Neutrophil (primary cell): ENCODE measurements around the gene CLEC1B.
"Not testable (repeated sequence)": the region's sequence is repeated elsewhere in the genome, so short reads cannot be mapped to it uniquely, and the experiment has no call there.

Experiments
- H3K27ac ChIP-seq: fragments of 200-600 bp; sonication (generic); 2 replicates; pipeline ENCODE4 v1.5.1; 2016; ENCODE audit warnings: mild to moderate bottlenecking, moderate library complexity
- H3K27me3 ChIP-seq: fragments of 200-600 bp; sonication (generic); 2 replicates; pipeline ENCODE4 v1.6.0; 2016; ENCODE audit warnings: mild to moderate bottlenecking
- H3K36me3 ChIP-seq: fragments of 200-600 bp; sonication (generic); 2 replicates; pipeline ENCODE4 v1.5.1; 2017
- H3K4me1 ChIP-seq, 2 experiments: fragments of 200-600 bp in 1 of 2; sonication (generic) in 1 of 2; 1 replicate in 1 of 2; 2 replicates in 1 of 2; pipeline versions ENCODE4 v1.5.1 to v1.6.1; 2013 to 2016; ENCODE audit warnings: low read depth in 1 of 2, low read length in 1 of 2, mild to moderate bottlenecking in 1 of 2, moderate library complexity in 1 of 2; ENCODE audit not compliant: control insufficient read depth in 1 of 2, insufficient read depth in 1 of 2
- H3K4me3 ChIP-seq, 2 experiments: fragments of 200-600 bp in 1 of 2; sonication (generic) in 1 of 2; 1 replicate in 1 of 2; 2 replicates in 1 of 2; pipeline ENCODE4 v1.5.1; 2013 to 2016; ENCODE audit warnings: low read depth in 1 of 2, low read length in 1 of 2, mild to moderate bottlenecking in 1 of 2, moderate library complexity in 1 of 2
- H3K9me3 ChIP-seq: fragments of 200-600 bp; sonication (generic); 2 replicates; pipeline ENCODE4 v1.5.1; 2016
- TF ChIP-seq, protein P1 (sequence below): fragments of 200-600 bp; sonication (generic); IDR thresholded peaks from 2 replicates; pipeline ENCODE4 v1.5.1; 2016; ENCODE audit warnings: antibody characterized with exemption

CLEC1B gene

DNA sequence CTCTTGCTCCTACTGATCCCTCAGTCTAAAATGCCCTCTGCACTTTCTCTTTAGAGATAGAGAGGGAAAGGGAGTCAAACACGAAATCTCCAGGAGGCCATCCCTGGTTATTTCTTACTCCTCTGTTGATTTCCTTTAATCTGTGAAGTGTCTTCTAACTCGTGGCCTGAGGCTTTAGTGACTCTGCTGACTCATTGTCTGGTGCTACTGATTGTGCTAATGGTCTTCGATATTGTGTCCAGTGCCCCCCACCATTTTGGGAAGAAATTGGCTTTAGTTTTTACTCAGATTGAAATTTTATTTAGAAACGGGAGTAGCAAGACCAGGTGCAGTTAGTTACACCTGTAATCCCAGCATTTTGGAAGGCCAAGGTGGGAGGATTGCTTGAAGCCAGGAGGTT lies 32.4 kb upstream of the CLEC1B start:
- H3K4me3 ChIP-seq: peak overlapping the region; percentile 50 to 51
- no peaks in the 10 kb centered on the region for H3K27me3 ChIP-seq
- TF ChIP-seq, protein P1, sequence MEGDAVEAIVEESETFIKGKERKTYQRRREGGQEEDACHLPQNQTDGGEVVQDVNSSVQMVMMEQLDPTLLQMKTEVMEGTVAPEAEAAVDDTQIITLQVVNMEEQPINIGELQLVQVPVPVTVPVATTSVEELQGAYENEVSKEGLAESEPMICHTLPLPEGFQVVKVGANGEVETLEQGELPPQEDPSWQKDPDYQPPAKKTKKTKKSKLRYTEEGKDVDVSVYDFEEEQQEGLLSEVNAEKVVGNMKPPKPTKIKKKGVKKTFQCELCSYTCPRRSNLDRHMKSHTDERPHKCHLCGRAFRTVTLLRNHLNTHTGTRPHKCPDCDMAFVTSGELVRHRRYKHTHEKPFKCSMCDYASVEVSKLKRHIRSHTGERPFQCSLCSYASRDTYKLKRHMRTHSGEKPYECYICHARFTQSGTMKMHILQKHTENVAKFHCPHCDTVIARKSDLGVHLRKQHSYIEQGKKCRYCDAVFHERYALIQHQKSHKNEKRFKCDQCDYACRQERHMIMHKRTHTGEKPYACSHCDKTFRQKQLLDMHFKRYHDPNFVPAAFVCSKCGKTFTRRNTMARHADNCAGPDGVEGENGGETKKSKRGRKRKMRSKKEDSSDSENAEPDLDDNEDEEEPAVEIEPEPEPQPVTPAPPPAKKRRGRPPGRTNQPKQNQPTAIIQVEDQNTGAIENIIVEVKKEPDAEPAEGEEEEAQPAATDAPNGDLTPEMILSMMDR: no peak
- no peaks in the 10 kb centered on the region for H3K9me3 ChIP-seq
- peak overlapping the region; percentile 87 for H3K27ac ChIP-seq
- no peaks in the 10 kb centered on the region for H3K36me3 ChIP-seq
- peaks cover 74 to 80% of the 10 kb centered on the region in 2 experiments for H3K4me1 ChIP-seq

DNA sequence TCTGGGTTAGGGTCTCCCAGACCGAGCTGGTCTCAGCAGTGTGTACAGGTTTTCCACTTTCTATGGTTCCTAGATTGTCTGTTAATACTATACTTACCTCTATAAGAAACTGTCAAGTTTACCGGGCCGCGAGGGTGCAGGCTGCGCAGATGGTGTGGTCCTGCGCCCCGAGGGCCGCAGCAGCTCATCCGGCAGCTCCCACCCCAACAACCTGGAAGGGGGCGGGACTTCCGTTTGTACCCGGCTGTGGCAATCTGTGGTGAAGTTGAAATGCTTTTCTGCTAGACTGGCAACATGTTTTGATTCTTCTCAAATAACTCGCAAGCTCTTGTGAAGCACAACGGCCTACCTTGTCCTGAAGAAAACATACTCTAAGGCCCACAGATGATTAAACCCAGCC lies 31.5 kb upstream of the CLEC1B start, which contains the start of gene CLEC9A:
TSS of gene CLEC9A (plus strand) at position 237 of the 400 bp plus-strand sequence. CDS start 22,006 bp downstream, outside the sequence.
- Histone ChIP-seq H3K27me3 (no peaks in the 10 kb centered on the region), H3K4me1 (peaks cover 69 to 72% of the 10 kb centered on the region in 2 experiments), H3K4me3 (peak within 1 kb of the TSS; percentile 50 to 51), H3K36me3 (no peaks in the 10 kb centered on the region), H3K27ac (peak within 1 kb of the TSS; percentile 87), H3K9me3 (no peaks in the 10 kb centered on the region)
- TF ChIP-seq, protein P1: no peak

DNA sequence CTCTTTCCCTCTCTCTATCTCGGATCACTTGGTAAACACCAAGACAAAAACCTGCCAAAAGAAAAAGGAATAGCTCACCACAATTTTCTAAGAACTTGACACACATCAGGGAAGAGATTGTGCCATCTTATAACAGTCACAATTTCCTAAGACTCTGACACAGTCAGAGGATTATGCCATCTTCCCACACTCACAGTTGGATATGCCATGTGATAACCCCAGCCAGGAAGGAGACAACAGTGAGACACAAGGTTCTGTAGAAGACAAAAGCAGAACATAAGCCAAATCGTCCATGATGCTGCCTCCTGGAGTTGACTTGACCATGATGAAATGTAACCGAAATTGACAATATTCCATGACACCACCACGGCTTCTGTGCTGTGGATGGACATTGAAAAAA lies 28.8 kb upstream of the CLEC1B start:
- H3K27ac ChIP-seq: peak overlapping the region; percentile 84
- no peaks in the 10 kb centered on the region for H3K9me3 ChIP-seq
- no peaks in the 10 kb centered on the region for H3K36me3 ChIP-seq
- no peaks in the 10 kb centered on the region for H3K27me3 ChIP-seq
- H3K4me1 ChIP-seq: peaks cover 51 to 52% of the 10 kb centered on the region in 2 experiments
- TF ChIP-seq, protein P1: no peak
- H3K4me3 ChIP-seq: peak overlapping the region; percentile 2 to 12

DNA sequence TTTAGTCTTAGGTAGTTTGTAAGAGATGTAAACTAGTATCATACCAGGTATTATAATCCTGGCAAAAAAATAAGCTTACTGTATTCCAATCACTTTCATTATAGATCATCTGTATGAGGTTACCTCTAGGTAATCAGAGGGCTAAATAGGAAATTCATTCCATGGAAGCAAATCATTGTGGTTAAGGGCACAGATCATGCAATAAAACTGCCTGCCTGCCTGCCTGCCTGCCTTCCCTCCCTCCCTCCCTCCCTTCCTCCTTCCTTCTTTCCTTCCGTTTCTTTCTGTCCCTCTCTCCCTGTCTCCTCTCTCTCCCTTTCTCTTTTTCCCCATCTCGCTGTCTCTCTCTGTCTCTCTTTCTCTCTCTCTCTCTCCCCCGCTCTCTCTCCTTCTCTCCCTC lies 28.4 kb upstream of the CLEC1B start:
- TF ChIP-seq, protein P1: no peak
- H3K36me3 ChIP-seq: no peaks in the 10 kb centered on the region
- peak overlapping the region in 1 of 2 experiments; percentile 2 for H3K4me3 ChIP-seq
- peak overlapping the region; percentile 84 for H3K27ac ChIP-seq
- no peaks in the 10 kb centered on the region for H3K9me3 ChIP-seq
- peaks cover 48 to 52% of the 10 kb centered on the region in 2 experiments for H3K4me1 ChIP-seq
- no peaks in the 10 kb centered on the region for H3K27me3 ChIP-seq

DNA sequence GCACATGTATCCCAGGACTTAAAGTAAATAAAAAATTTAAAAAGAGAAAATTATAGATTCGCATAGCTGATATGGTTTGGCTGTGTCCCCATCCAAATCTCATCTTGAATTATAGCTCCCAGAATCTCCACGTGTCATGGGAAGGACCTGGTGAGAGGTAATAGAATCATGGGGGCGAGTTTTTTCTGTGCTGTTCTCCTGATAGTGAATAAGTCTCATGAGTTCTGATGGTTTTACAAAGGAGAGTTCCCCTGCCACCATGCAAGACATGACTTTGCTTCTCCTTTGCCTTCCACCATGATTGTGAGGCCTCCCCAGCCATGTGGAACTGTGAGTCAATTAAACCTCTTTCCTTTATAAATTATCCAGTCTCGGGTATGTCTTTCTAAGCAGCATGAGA lies 27.7 kb upstream of the CLEC1B start:
- H3K4me3 ChIP-seq, H3K27me3 ChIP-seq, H3K36me3 ChIP-seq, H3K9me3 ChIP-seq: not testable (repeated sequence)
- peak overlapping the region; percentile 84 for H3K27ac ChIP-seq
- peaks cover 43 to 48% of the 10 kb centered on the region in 2 experiments for H3K4me1 ChIP-seq

DNA sequence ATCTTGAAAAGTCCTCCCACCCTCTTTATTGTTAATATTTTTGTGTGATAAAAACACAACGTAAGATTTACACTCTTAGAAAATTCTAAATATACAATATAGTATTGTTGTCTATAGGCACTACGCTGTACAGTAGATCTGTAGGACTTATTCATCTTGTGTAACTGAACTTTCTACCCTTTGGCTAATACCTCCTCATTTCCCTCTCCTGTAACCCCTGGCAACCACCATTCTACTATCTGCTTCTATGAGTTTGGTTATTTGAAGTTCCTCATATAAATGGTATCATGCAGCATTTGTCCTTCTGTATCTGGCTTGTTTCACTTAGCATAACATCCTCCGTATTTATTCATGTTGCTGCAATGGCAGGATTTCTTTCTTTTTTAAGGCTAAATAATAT lies 26.3 kb upstream of the CLEC1B start:
- peaks cover 5% of the 10 kb centered on the region for H3K36me3 ChIP-seq
- no peaks in the 10 kb centered on the region for H3K9me3 ChIP-seq
- TF ChIP-seq, protein P1: no peak
- H3K4me3 ChIP-seq: no peak overlapping the region
- H3K27me3 ChIP-seq: no peaks in the 10 kb centered on the region
- no peak overlapping the region for H3K27ac ChIP-seq
- peaks cover 29 to 33% of the 10 kb centered on the region in 2 experiments for H3K4me1 ChIP-seq
